ENCODE results near the gene ADAM12.
"Not testable (repeated sequence)": the region's sequence is repeated elsewhere in the genome, so short reads cannot be mapped to it uniquely, and the experiment has no call there.

Gene ADAM12

GRCh38 chr10:126175641-126176262, 212.5 kb downstream of the ADAM12 start:
- DNase-seq (ENCODE audit: low spot score): no peak

- not testable (repeated sequence) for DNase-seq (ENCODE audit: low spot score)
These were observed 215.5 kb downstream of the ADAM12 start for GRCh38 chr10:126172755-126173154.

GRCh38 chr10:126171555-126171954, 216.7 kb downstream of the ADAM12 start:
- no peak for DNase-seq (ENCODE audit: low spot score)

- no peak for DNase-seq (ENCODE audit: low spot score)
These were observed 217.5 kb downstream of the ADAM12 start for GRCh38 chr10:126170776-126171175.

- DNase-seq (ENCODE audit: low spot score): no peak
These were observed 217.9 kb downstream of the ADAM12 start for GRCh38 chr10:126170371-126170770.

- DNase-seq (ENCODE audit: low spot score): no peak
These were observed 218.4 kb downstream of the ADAM12 start for GRCh38 chr10:126169899-126170298.

GRCh38 chr10:126166797-126167196, 221.5 kb downstream of the ADAM12 start:
- DNase-seq (ENCODE audit: low spot score): no peak

GRCh38 chr10:126165874-126166273, 222.4 kb downstream of the ADAM12 start:
- no peak for DNase-seq (ENCODE audit: low spot score)

- DNase-seq (ENCODE audit: low spot score): no peak
These were observed 224.8 kb downstream of the ADAM12 start for GRCh38 chr10:126163506-126163905.

GRCh38 chr10:126161691-126162090, 226.6 kb downstream of the ADAM12 start:
- DNase-seq (ENCODE audit: low spot score): no peak

GRCh38 chr10:126160971-126161630, 227.2 kb downstream of the ADAM12 start:
- no peak for DNase-seq (ENCODE audit: low spot score)

GRCh38 chr10:126160571-126160970, 227.7 kb downstream of the ADAM12 start:
- DNase-seq (ENCODE audit: low spot score): no peak

- no peak for DNase-seq (ENCODE audit: low spot score)
These were observed 230.0 kb downstream of the ADAM12 start for GRCh38 chr10:126158133-126158892.

- no peak for DNase-seq (ENCODE audit: low spot score)
These were observed 231.1 kb downstream of the ADAM12 start for GRCh38 chr10:126157189-126157588.

GRCh38 chr10:126156503-126156902, 231.8 kb downstream of the ADAM12 start:
- no peak for DNase-seq (ENCODE audit: low spot score)

- no peak for DNase-seq (ENCODE audit: low spot score)
These were observed 232.3 kb downstream of the ADAM12 start for GRCh38 chr10:126156012-126156411.

GRCh38 chr10:126155528-126155927, 232.7 kb downstream of the ADAM12 start:
- no peak for DNase-seq (ENCODE audit: low spot score)

GRCh38 chr10:126153711-126154628, 234.3 kb downstream of the ADAM12 start:
- DNase-seq (ENCODE audit: low spot score): no peak

GRCh38 chr10:126147866-126148587, 240.2 kb downstream of the ADAM12 start:
- peak; percentile 1 for DNase-seq (ENCODE audit: low spot score)

- no peak for DNase-seq (ENCODE audit: low spot score)
These were observed 241.5 kb downstream of the ADAM12 start for GRCh38 chr10:126146771-126147170.

GRCh38 chr10:126143117-126143516, 245.2 kb downstream of the ADAM12 start:
- DNase-seq (ENCODE audit: low spot score): no peak

All from LoVo (cell line).